Fibroblast of lung (primary cell): Measurements from ENCODE around the gene NSMF. TPM values are rescaled to one million over a fixed set of nuclear protein-coding genes. Genes with fewer than 3 reads are reported as not detected.

Experiments used
- DNase-seq, 2 donors: peaks; one replicate each; pipeline versions ENCODE4 v3.0.0 to v3.0.0-alpha.2; 2010; ENCODE audit warnings: low read depth in 2 of 2
- H2AFZ ChIP-seq: 2 replicates; pipeline ENCODE4 v1.5.1; 2012; ENCODE audit warnings: low read length, control low read depth, inconsistent platforms
- H3K27ac ChIP-seq: 2 replicates; pipeline ENCODE4 v1.5.1; 2011; ENCODE audit warnings: low read length, control low read depth; ENCODE audit not compliant: insufficient read depth
- H3K27me3 ChIP-seq: 2 replicates; pipeline ENCODE4 v1.5.1; 2011; ENCODE audit warnings: mild to moderate bottlenecking, low read length; ENCODE audit not compliant: control insufficient read depth, insufficient read depth
- H3K36me3 ChIP-seq: 2 replicates; pipeline ENCODE4 v1.5.1; 2011; ENCODE audit warnings: low read length; ENCODE audit not compliant: control insufficient read depth, insufficient read depth
- H3K4me1 ChIP-seq: 2 replicates; pipeline ENCODE4 v1.5.1; 2011; ENCODE audit warnings: low read length; ENCODE audit not compliant: control insufficient read depth, insufficient read depth; ENCODE audit errors: extremely low read depth
- H3K4me2 ChIP-seq: 2 replicates; pipeline ENCODE4 v1.5.1; 2011; ENCODE audit warnings: low read length, control low read depth; ENCODE audit not compliant: insufficient read depth; ENCODE audit errors: extremely low read depth
- H3K4me3 ChIP-seq, 4 experiments: fragments of 200-600 bp in 1 of 4; sonication (generic) in 1 of 4; replicated peaks in 1 of 4; 2 replicates each; pipeline ENCODE4 v1.5.1; 2011 to 2016; ENCODE audit warnings: low read length in 4 of 4, low read depth in 3 of 4, mild to moderate bottlenecking in 3 of 4, control low read depth in 2 of 4, inconsistent platforms in 1 of 4, mixed read lengths in 1 of 4; ENCODE audit not compliant: insufficient read depth in 1 of 4; ENCODE audit errors: control extremely low read depth in 1 of 4
- H3K79me2 ChIP-seq: 2 replicates; pipeline ENCODE4 v1.5.1; 2012; ENCODE audit warnings: mild to moderate bottlenecking, low read length, inconsistent platforms; ENCODE audit not compliant: control insufficient read depth, insufficient read depth
- H3K9ac ChIP-seq: 2 replicates; pipeline ENCODE4 v1.5.1; 2011; ENCODE audit warnings: mild to moderate bottlenecking, low read length, control low read depth; ENCODE audit not compliant: insufficient read depth
- H3K9me3 ChIP-seq: 2 replicates; pipeline ENCODE4 v1.5.1; 2012; ENCODE audit warnings: low read depth, low read length; ENCODE audit not compliant: control insufficient read depth, insufficient read depth
- H4K20me1 ChIP-seq: 2 replicates; pipeline ENCODE4 v1.5.1; 2011; ENCODE audit warnings: low read length; ENCODE audit not compliant: control insufficient read depth, insufficient read depth; ENCODE audit errors: extremely low read depth
- EZH2 ChIP-seq: IDR thresholded peaks from 2 replicates; pipeline ENCODE4 v1.5.1; 2012; ENCODE audit warnings: low read length, control low read depth, mild to moderate bottlenecking; ENCODE audit errors: missing control alignments
- polyA plus RNA-seq, 2 donors: library from polyadenylated mRNA; depleted of rRNA in 1 of 2; stranded (reverse) in 1 of 2; unstranded in 1 of 2; fragments of >200 nt; gene quantifications; 2 replicates each; pipeline ENCODE4 v1.2.1, GENCODE V29; 2011 to 2012; ENCODE audit warnings: missing spikeins in 1 of 2
- total RNA-seq: library from RNA; depleted of rRNA; stranded (reverse); fragments of >200 nt; gene quantifications from 2 replicates; pipeline ENCODE4 v1.2.1, GENCODE V29; 2014
- TF ChIP-seq, protein P1 (sequence below), 2 donors: IDR thresholded peaks in 1 of 2; conservative IDR thresholded peaks in 1 of 2; 1 replicate in 1 of 2; 2 replicates in 1 of 2; pipeline ENCODE4 v1.5.1; 2011 to 2012; ENCODE audit warnings: low read length in 2 of 2, control low read depth in 1 of 2, inconsistent platforms in 1 of 2, low read depth in 1 of 2, mild to moderate bottlenecking in 1 of 2

NSMF gene
- total and polyA plus RNA-seq, 2 donors (not counting 1 experiment from before 2014, with no cell fraction given) = 13.4 to 15.0 TPM

GRCh38 chr9:137496601-137497375 lies 37.7 kb upstream of the NSMF start:
- H4K20me1 ChIP-seq = no peaks in the 10 kb centered on the region
- no peak overlapping the region for H3K27ac ChIP-seq
- no peak overlapping the region for H2AFZ ChIP-seq
- no peaks in the 10 kb centered on the region for H3K27me3 ChIP-seq
- H3K36me3 ChIP-seq = no peaks in the 10 kb centered on the region
- no peak overlapping the region for H3K9ac ChIP-seq
- H3K4me1 ChIP-seq = no peaks in the 10 kb centered on the region
- H3K4me3 ChIP-seq = no peak overlapping the region
- H3K79me2 ChIP-seq = no peaks in the 10 kb centered on the region
- DNase-seq = no peak
- H3K4me2 ChIP-seq = no peak overlapping the region
- TF ChIP-seq EZH2 = no peak
- TF ChIP-seq, protein P1, sequence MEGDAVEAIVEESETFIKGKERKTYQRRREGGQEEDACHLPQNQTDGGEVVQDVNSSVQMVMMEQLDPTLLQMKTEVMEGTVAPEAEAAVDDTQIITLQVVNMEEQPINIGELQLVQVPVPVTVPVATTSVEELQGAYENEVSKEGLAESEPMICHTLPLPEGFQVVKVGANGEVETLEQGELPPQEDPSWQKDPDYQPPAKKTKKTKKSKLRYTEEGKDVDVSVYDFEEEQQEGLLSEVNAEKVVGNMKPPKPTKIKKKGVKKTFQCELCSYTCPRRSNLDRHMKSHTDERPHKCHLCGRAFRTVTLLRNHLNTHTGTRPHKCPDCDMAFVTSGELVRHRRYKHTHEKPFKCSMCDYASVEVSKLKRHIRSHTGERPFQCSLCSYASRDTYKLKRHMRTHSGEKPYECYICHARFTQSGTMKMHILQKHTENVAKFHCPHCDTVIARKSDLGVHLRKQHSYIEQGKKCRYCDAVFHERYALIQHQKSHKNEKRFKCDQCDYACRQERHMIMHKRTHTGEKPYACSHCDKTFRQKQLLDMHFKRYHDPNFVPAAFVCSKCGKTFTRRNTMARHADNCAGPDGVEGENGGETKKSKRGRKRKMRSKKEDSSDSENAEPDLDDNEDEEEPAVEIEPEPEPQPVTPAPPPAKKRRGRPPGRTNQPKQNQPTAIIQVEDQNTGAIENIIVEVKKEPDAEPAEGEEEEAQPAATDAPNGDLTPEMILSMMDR (conservative IDR thresholded peaks at IDR 0.05 in 1 of 2, IDR thresholded peaks at IDR 0.05 in 1 of 2; ENCODE audit: low read depth in 1 of 2, low read length in 2 of 2) = no peak
- no peaks in the 10 kb centered on the region for H3K9me3 ChIP-seq

- H3K79me2 ChIP-seq = no peaks in the 10 kb centered on the region
- no peak overlapping the region for H2AFZ ChIP-seq
- no peaks in the 10 kb centered on the region for H3K36me3 ChIP-seq
- no peak overlapping the region for H3K4me2 ChIP-seq
- H3K27me3 ChIP-seq = no peaks in the 10 kb centered on the region
- H3K27ac ChIP-seq = no peak overlapping the region
- no peak for DNase-seq
- H4K20me1 ChIP-seq = no peaks in the 10 kb centered on the region
- H3K4me3 ChIP-seq = no peak overlapping the region
- H3K9ac ChIP-seq = no peak overlapping the region
- no peaks in the 10 kb centered on the region for H3K9me3 ChIP-seq
- H3K4me1 ChIP-seq = no peaks in the 10 kb centered on the region
- TF ChIP-seq, protein P1 (conservative IDR thresholded peaks at IDR 0.05 in 1 of 2, IDR thresholded peaks at IDR 0.05 in 1 of 2; ENCODE audit: low read depth in 1 of 2, low read length in 2 of 2) = no peak
- TF ChIP-seq EZH2 = no peak
Measured at GRCh38 chr9:137494550-137495351, 35.6 kb upstream of the NSMF start.

DNA sequence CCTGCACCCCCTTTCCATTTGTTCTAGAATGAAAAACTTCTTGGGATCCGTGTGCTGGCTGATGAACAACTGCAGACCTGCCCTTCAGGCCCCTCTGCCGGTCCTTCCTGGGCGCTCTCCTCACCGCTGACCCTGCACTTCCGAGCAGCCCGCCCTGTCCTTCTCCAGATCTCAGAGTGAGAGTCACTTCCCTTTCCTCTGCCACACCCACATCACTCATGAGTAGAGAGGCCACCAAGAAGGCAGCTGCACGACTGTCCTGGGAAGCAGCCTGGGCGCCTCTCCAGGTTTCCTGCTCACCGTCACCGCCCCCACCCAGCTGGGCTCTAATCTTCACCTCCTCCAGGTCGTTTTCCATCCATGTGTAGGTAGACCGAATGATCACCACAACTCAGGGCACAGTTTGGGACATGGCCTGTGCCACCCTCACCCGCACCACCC lies 35.0 kb upstream of the NSMF start:
- DNase-seq = no peak
- H3K4me3 ChIP-seq = no peak overlapping the region
- H3K9me3 ChIP-seq = no peaks in the 10 kb centered on the region
- no peaks in the 10 kb centered on the region for H3K4me1 ChIP-seq
- no peaks in the 10 kb centered on the region for H4K20me1 ChIP-seq
- no peak overlapping the region for H3K9ac ChIP-seq
- H3K27me3 ChIP-seq = no peaks in the 10 kb centered on the region
- no peak overlapping the region for H3K27ac ChIP-seq
- H3K36me3 ChIP-seq = no peaks in the 10 kb centered on the region
- no peak overlapping the region for H3K4me2 ChIP-seq
- H3K79me2 ChIP-seq = no peaks in the 10 kb centered on the region
- no peak for TF ChIP-seq EZH2
- TF ChIP-seq, protein P1 (conservative IDR thresholded peaks at IDR 0.05 in 1 of 2, IDR thresholded peaks at IDR 0.05 in 1 of 2; ENCODE audit: low read depth in 1 of 2, low read length in 2 of 2) = no peak
- H2AFZ ChIP-seq = no peak overlapping the region
